Mesothelial cell of epicardium (in vitro differentiated cells): ENCODE data around the gene VSTM2B. TPM values are rescaled to one million over a fixed set of nuclear protein-coding genes. Genes with fewer than 3 reads are reported as not detected.

ENCODE experiments used
- DNase-seq, 2 experiments: peaks; one replicate each; pipeline ENCODE4 v3.0.0; 2021; ENCODE audit warnings: low spot score in 2 of 2; ENCODE audit not compliant: unreplicated experiment in 2 of 2
- H3K27ac Mint-ChIP-seq: 2 replicates; pipeline ENCODE4 v1.8.0; 2021; ENCODE audit warnings: mixed read lengths
- H3K27me3 Mint-ChIP-seq: 2 replicates; pipeline ENCODE4 v1.8.0; 2021; ENCODE audit warnings: low read depth, mixed read lengths
- H3K36me3 Mint-ChIP-seq: 2 replicates; pipeline ENCODE4 v1.8.0; 2021; ENCODE audit warnings: mixed read lengths
- H3K4me1 Mint-ChIP-seq: 2 replicates; pipeline ENCODE4 v1.8.0; 2021; ENCODE audit warnings: mixed read lengths
- H3K4me3 Mint-ChIP-seq: 2 replicates; pipeline ENCODE4 v1.8.0; 2021; ENCODE audit warnings: mild to moderate bottlenecking, moderate library complexity, mixed read lengths
- H3K9me3 Mint-ChIP-seq: 2 replicates; pipeline ENCODE4 v1.8.0; 2021; ENCODE audit warnings: mixed read lengths
- total RNA-seq: library from RNA; stranded (reverse); gene quantifications from 3 replicates; pipeline ENCODE4 v1.2.1, GENCODE V29; 2021
- TF ChIP-seq, protein P1 (sequence below): fragments of 200-600 bp; sonication (generic); IDR thresholded peaks from one replicate; pipeline ENCODE4 v1.5.0; 2021; ENCODE audit warnings: antibody characterized with exemption; ENCODE audit not compliant: unreplicated experiment

Gene VSTM2B
- total RNA-seq, 1 donor from 2014 or later: not detected

DNA sequence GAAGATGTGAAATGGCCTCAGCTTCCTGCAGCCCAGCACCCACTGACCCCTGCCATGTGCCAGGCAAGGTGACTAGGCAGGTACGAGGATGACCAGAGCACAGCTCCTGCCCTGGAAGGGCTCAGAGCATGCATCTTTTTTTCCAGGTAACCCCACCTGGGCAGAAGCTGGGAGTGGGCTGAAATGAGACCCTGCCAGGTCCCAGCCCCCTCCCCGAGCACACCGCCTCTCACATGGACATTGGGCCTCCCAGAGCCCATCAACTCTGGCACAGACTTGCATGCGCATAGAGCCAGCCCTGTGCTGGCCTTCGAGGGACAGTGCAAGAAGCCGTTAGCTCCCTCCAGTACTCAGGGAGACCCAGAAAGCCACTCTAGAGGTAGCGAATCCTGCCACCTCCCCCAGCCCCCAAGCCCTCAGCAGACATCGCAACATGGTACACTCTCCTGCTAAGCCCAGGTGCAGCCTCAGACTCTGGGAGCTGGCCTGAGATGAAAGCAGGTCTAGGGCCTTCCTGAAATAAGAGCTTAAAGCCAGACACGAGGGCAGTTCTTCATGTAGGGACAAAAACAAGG lies 8.9 kb upstream of the VSTM2B start:
- Mint-ChIP-seq H3K4me1 (no peaks in the 10 kb centered on the region), H3K27ac (no peak overlapping the region), H3K27me3 (peaks cover 82% of the 10 kb centered on the region), H3K4me3 (no peak overlapping the region), H3K36me3 (no peaks in the 10 kb centered on the region), H3K9me3 (no peaks in the 10 kb centered on the region)
- TF ChIP-seq, protein P1, sequence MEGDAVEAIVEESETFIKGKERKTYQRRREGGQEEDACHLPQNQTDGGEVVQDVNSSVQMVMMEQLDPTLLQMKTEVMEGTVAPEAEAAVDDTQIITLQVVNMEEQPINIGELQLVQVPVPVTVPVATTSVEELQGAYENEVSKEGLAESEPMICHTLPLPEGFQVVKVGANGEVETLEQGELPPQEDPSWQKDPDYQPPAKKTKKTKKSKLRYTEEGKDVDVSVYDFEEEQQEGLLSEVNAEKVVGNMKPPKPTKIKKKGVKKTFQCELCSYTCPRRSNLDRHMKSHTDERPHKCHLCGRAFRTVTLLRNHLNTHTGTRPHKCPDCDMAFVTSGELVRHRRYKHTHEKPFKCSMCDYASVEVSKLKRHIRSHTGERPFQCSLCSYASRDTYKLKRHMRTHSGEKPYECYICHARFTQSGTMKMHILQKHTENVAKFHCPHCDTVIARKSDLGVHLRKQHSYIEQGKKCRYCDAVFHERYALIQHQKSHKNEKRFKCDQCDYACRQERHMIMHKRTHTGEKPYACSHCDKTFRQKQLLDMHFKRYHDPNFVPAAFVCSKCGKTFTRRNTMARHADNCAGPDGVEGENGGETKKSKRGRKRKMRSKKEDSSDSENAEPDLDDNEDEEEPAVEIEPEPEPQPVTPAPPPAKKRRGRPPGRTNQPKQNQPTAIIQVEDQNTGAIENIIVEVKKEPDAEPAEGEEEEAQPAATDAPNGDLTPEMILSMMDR: no peak
- no peak for DNase-seq

DNA sequence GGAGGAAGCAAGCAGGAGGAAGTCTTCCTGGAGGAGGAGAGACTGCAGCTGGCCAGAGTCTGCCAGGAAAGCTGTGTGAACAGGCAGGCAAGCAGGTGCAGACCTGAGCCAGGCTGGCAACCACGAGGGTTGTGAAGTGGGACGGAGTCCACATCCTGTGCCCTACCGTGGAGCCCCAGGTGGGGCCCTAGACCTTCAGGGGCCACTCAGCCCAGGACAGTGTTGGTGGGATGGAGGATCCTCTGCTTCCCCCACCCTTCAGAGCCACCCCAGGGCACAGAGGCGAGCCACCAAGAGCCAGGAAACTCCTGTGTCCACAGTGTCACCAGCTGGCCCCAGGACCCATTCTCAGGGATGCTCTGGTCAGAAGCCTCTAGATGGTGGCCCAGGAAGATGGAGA lies 8.4 kb upstream of the VSTM2B start:
- H3K9me3 Mint-ChIP-seq: no peaks in the 10 kb centered on the region
- DNase-seq: no peak
- peaks cover 82% of the 10 kb centered on the region for H3K27me3 Mint-ChIP-seq
- TF ChIP-seq, protein P1: no peak
- no peak overlapping the region for H3K27ac Mint-ChIP-seq
- H3K4me1 Mint-ChIP-seq: no peaks in the 10 kb centered on the region
- no peak overlapping the region for H3K4me3 Mint-ChIP-seq
- H3K36me3 Mint-ChIP-seq: no peaks in the 10 kb centered on the region

DNA sequence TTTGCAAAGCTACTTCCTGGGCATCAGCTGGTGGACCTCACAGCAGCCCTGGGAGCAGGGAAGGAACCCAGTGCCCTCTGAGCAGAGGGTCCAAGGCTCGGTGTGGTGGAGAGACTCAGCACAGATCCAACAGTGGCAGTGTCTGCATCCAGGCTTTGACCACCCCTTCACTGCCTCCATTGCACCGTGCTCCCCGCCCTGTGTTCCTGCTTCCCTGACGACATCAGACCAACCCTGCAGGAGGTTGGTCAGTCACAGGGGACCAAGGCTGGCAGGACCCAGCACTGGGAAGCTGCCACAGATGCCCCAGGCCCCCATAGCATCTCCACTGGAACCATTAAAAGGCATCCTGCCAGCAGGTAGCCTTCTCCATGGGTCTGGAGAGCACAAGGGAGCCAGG lies 7.8 kb upstream of the VSTM2B start:
- Mint-ChIP-seq H3K27ac (no peak overlapping the region), H3K36me3 (no peaks in the 10 kb centered on the region), H3K4me3 (no peak overlapping the region), H3K9me3 (no peaks in the 10 kb centered on the region), H3K27me3 (peaks cover 83% of the 10 kb centered on the region), H3K4me1 (no peaks in the 10 kb centered on the region)
- TF ChIP-seq, protein P1: no peak
- DNase-seq: no peak

DNA sequence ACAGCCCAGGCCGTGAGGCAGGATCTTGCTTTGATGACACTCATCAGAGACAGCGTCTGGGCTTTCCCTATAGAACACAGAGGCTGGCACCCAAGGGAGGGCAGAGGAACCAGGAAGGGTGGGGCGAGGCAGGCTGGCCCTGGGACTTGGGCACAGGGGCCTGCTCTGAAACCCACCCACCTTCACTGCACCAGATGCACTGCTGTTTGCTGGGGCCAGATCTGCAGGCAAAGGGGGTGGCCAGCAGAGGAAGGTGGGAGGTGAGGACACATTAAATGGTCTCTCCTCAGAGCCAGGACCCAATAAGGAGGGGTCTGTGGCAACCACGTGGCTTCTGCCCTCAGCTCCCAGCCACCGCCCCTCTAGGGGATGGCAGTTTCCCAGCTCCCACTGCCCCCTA lies 6.6 kb upstream of the VSTM2B start:
- no peaks in the 10 kb centered on the region for H3K36me3 Mint-ChIP-seq
- no peak overlapping the region for H3K27ac Mint-ChIP-seq
- H3K9me3 Mint-ChIP-seq: no peaks in the 10 kb centered on the region
- H3K27me3 Mint-ChIP-seq: peaks cover 93% of the 10 kb centered on the region
- no peaks in the 10 kb centered on the region for H3K4me1 Mint-ChIP-seq
- H3K4me3 Mint-ChIP-seq: no peak overlapping the region
- no peak for DNase-seq
- TF ChIP-seq, protein P1: no peak

DNA sequence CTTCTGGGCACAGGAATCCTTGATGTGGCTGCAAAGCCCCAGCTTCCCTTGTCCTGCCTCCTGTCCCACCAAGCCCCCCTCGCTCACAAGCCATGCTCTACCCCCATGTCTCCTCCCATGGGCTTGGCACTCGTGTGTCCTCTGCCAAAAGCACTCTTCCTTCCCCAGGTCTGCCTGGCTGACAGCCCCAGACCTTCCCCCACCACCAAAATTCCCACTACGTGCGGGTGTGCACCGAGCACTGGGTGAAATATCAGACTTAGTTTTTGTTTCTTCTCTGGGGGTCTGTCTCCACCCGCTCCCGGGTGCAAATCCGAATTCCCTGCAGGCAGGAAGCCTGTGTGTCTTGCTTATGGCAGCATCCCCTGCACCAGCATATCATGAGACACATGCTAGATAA lies 5.9 kb upstream of the VSTM2B start:
- DNase-seq: no peak
- Mint-ChIP-seq H3K36me3 (no peaks in the 10 kb centered on the region), H3K4me3 (no peak overlapping the region), H3K27ac (no peak overlapping the region), H3K27me3 (peaks cover 96% of the 10 kb centered on the region), H3K4me1 (peaks cover under 1% of the 10 kb centered on the region), H3K9me3 (no peaks in the 10 kb centered on the region)
- TF ChIP-seq, protein P1: no peak

DNA sequence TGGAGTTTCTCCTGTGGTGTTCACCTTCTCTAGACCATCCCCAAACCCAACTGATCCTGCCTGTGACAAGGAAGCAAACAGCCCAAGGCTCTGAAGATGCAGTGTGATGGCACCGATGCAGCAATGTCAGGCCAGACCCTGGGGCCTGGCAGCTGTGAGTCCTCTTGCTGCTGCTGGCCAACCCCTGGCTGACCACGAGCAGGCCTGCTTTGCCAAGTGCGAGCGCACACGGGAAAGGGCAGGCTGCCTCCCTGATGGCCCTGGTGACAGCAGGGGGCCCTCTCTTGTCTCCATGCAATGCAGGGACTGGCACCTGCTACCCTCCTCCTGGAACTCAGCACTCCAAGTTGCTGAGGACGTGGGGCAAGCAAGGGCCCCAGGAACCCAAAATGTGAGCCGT lies 5.4 kb upstream of the VSTM2B start:
- no peak overlapping the region for H3K4me3 Mint-ChIP-seq
- H3K27me3 Mint-ChIP-seq: peaks cover 94% of the 10 kb centered on the region
- H3K36me3 Mint-ChIP-seq: no peaks in the 10 kb centered on the region
- H3K4me1 Mint-ChIP-seq: peaks cover 2% of the 10 kb centered on the region
- TF ChIP-seq, protein P1: no peak
- no peak overlapping the region for H3K27ac Mint-ChIP-seq
- no peak for DNase-seq
- H3K9me3 Mint-ChIP-seq: no peaks in the 10 kb centered on the region
